ENCODE data around the gene PARP6. TPM values are rescaled to one million over a fixed set of nuclear protein-coding genes. Genes with fewer than 3 reads are reported as not detected.
A peak's percentile ranks its signal among the peaks of the same experiment; 100 is the strongest.

Gene PARP6
- total and polyA plus RNA-seq, 7 experiments from 2014 or later, result 19.7 to 129 (median 124) TPM

DNA sequence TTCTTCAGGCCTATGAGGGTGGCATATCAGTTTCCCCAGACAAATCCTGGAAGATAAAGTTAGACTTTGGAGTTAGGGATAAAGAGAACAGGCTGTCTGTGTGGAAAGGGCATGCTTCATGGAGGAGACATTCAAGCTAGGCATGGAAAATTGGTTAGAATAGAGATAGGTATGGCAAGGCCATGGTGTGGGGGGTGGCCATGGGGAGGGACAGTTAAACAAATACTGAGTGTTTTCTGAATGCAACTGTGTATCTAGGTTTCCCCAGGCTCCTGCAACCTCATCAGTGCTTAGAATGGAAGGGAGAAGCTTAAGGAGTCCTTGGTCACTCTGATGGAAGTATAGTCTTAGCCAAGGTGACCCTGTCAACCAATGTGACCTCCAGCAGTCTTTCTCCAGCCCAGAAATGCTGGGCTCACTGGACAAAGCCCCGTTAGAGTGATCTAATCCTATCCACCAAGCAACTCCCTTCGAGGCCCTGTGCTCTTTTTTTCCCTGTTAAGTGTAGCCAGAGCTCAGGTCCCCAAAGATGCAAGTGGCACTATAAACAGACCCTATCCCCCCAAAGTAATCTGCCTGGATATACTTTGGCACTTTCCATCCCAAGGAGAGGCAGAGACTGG, 35.9 kb downstream of the PARP6 start:
- no peaks in the 10 kb centered on the region for H3K9me3 Mint-ChIP-seq
- peaks cover 0 to 2% (median 0%) of the 10 kb centered on the region in 5 donors for H3K27me3 Mint-ChIP-seq
- peaks cover 0 to 11% (median 3%) of the 10 kb centered on the region in 5 donors for H3K36me3 Mint-ChIP-seq
- ChIA-PET CTCF (no interaction called here), POLR2A (no interaction called here)
- peak overlapping the region in 1 of 10 donors; percentile 78 for H3K4me3 Mint-ChIP-seq
- no peaks in the 10 kb centered on the region for H3K9me3 ChIP-seq (ENCODE audit: control insufficient read depth in 2 of 3, low read length in 3 of 3)
- no peak overlapping the region for H3K4me3 ChIP-seq (ENCODE audit: low read length)
- peaks cover 10 to 18% of the 10 kb centered on the region in 2 donors for H3K4me1 ChIP-seq (ENCODE audit: control insufficient read depth in 2 of 2, insufficient read depth in 2 of 2, low read length in 2 of 2)
- peak overlapping the region in 1 of 9 donors; percentile 90 for H3K27ac Mint-ChIP-seq
- no peaks in the 10 kb centered on the region for H3K27me3 ChIP-seq (ENCODE audit: control insufficient read depth in 2 of 2, insufficient read depth in 2 of 2, low read length in 2 of 2)
- ATAC-seq, result no peak
- no peak overlapping the region for H3K27ac ChIP-seq (ENCODE audit: low read depth, low read length)
- intact Hi-C loops (cut with micrococcal nuclease), result loop anchor here in 1 of 2 donors (10.0 kb wide), 1 partner anchor 448 kb away; the partner anchor contains the start of genes BBS4 and HIGD2B
- no peak for DNase-seq
- H3K4me1 Mint-ChIP-seq, result peaks cover 20 to 44% (median 32%) of the 10 kb centered on the region in 7 donors
- peaks cover 0 to 17% (median 0%) of the 10 kb centered on the region in 3 experiments for H3K36me3 ChIP-seq (ENCODE audit: control insufficient read depth in 2 of 3, insufficient read depth in 3 of 3, low read length in 3 of 3)

GRCh38 chr15:72235298-72235697, 37.1 kb downstream of the PARP6 start:
- Histone ChIP-seq H3K4me1 (ENCODE audit: control insufficient read depth in 2 of 2, insufficient read depth in 2 of 2, low read length in 2 of 2) (peaks cover 10 to 18% of the 10 kb centered on the region in 2 donors), H3K4me3 (ENCODE audit: low read length) (no peak overlapping the region), H3K36me3 (ENCODE audit: control insufficient read depth in 2 of 3, insufficient read depth in 3 of 3, low read length in 3 of 3) (peaks cover 0 to 12% (median 0%) of the 10 kb centered on the region in 3 experiments), H3K27ac (ENCODE audit: low read depth, low read length) (no peak overlapping the region), H3K9me3 (ENCODE audit: control insufficient read depth in 2 of 3, low read length in 3 of 3) (no peaks in the 10 kb centered on the region), H3K27me3 (ENCODE audit: control insufficient read depth in 2 of 2, insufficient read depth in 2 of 2, low read length in 2 of 2) (no peaks in the 10 kb centered on the region)
- ChIA-PET CTCF (no interaction called here), POLR2A (interaction anchor here (1.1 kb wide), 1 partner anchor 26 kb away, joined by 3 read pairs; no protein-coding TSS in a partner anchor)
- intact Hi-C loops (cut with micrococcal nuclease), result loop anchor here in 1 of 2 donors (10.0 kb wide), 1 partner anchor 450 kb away; the partner anchor contains the start of genes BBS4 and HIGD2B
- peaks cover 0 to 2% (median 0%) of the 10 kb centered on the region in 11 donors for H3K9me3 Mint-ChIP-seq
- ATAC-seq (no peak), DNase-seq (no peak)
- peaks cover 20 to 45% (median 33%) of the 10 kb centered on the region in 7 donors for H3K4me1 Mint-ChIP-seq
- peak overlapping the region in 1 of 10 donors; percentile 16 for H3K4me3 Mint-ChIP-seq
- peaks cover 0 to 6% (median 0%) of the 10 kb centered on the region in 5 donors for H3K36me3 Mint-ChIP-seq
- peaks cover 0 to 2% (median 0%) of the 10 kb centered on the region in 5 donors for H3K27me3 Mint-ChIP-seq
- no peak overlapping the region for H3K27ac Mint-ChIP-seq

DNA sequence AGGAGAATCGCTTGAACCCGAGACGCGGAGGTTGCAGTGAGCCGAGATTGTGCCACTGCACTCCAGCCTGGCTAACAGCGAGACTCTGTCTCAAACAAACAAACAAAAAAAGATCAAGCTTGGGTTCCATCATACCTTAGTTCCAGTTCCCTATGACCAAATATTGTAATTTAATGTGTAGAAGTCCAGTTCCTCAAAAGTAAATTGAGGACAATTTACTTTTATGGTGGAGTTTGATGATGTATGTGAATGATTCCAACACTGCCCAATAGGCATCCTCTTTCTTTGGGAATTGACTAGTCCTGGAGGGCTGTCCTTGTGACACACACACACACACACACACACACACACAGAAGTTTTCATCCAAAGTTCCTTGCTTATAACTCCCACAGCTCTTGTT, 38.6 kb downstream of the PARP6 start:
- peak overlapping the region in 1 of 10 donors; percentile 27 for H3K4me3 Mint-ChIP-seq
- intact Hi-C loops (cut with micrococcal nuclease), result loop anchor here in 1 of 2 donors (10.0 kb wide), 1 partner anchor 451 kb away; the partner anchor contains the start of genes BBS4 and HIGD2B

DNA sequence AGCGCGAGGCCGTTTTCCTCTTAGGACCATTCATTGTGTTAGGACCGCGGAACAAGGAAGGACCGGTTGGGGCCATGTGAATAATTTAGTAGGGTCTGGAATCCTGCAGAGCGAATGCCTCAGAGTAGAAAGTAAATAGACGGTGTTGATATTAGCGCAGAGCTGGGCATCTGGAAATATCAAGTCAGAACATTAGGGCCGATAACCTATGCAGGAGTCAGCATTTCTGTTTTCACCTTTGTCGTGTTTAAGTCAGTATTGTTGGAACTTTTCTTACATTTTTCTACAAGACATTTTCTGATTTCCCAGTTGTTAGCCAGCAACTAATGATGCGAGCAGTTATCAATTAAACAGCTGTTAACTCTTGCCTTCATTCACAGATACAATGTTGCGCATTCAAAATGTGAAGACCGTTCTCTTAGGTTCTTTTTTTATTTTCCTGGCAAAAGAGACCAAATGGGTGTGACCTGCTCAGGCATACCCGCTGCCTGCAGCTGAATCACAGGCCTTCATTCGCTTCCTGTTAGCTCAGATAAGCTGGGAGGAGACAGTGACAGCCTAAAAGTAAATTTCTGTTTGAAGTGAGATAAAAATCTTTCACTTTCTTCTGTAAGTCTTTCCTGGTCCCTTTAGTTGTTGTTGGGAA, 40.4 kb downstream of the PARP6 start:
- peak in 7 of 9 donors; percentile 59 to 85 (median 75) for DNase-seq
- no peaks in the 10 kb centered on the region for H3K27me3 ChIP-seq (ENCODE audit: control insufficient read depth in 2 of 2, insufficient read depth in 2 of 2, low read length in 2 of 2)
- peaks cover 0 to 26% (median 0%) of the 10 kb centered on the region in 5 donors for H3K36me3 Mint-ChIP-seq
- CTCF ChIA-PET, result interaction anchor here (0.6 to 2.7 kb wide), 5 partner anchors 11 to 350 kb away, joined by 3 to 9 read pairs (median 3); no protein-coding TSS in a partner anchor
- peaks cover 33 to 34% of the 10 kb centered on the region in 2 donors for H3K4me1 ChIP-seq (ENCODE audit: control insufficient read depth in 2 of 2, insufficient read depth in 2 of 2, low read length in 2 of 2)
- H3K27me3 Mint-ChIP-seq, result peaks cover 0 to 3% (median 0%) of the 10 kb centered on the region in 5 donors
- intact Hi-C loops (cut with micrococcal nuclease), result loop anchor here (1.0 to 10.0 kb wide), 6 partner anchors 40 to 453 kb away; partner anchors contain the start of genes MYO9A (in 2 of the 2), PARP6 (in 2 of the 2), SENP8 (in 2 of the 2) and ARIH1 (in 1 of the 2)
- peaks cover 0 to 2% (median 0%) of the 10 kb centered on the region in 11 donors for H3K9me3 Mint-ChIP-seq
- peak; percentile 49 for ATAC-seq
- H3K27ac ChIP-seq (ENCODE audit: low read depth, low read length), result peak overlapping the region; percentile 73
- peak overlapping the region; percentile 95 to 100 (median 99) for H3K4me3 Mint-ChIP-seq
- POLR2A ChIA-PET, result interaction anchor here (0.6 to 3.8 kb wide), 16 partner anchors 10 to 454 kb away, joined by 3 to 38 read pairs (median 4); partner anchors contain the start of genes BBS4, HEXA, HIGD2B and MYO9A
- H3K36me3 ChIP-seq (ENCODE audit: control insufficient read depth in 2 of 3, insufficient read depth in 3 of 3, low read length in 3 of 3), result peaks cover 0 to 7% (median 0%) of the 10 kb centered on the region in 3 experiments
- peak overlapping the region; percentile 73 for H3K4me3 ChIP-seq (ENCODE audit: low read length)
- H3K27ac Mint-ChIP-seq, result peak overlapping the region; percentile 89 to 98 (median 92)
- H3K4me1 Mint-ChIP-seq, result peaks cover 42 to 54% (median 50%) of the 10 kb centered on the region in 7 donors
- H3K9me3 ChIP-seq (ENCODE audit: control insufficient read depth in 2 of 3, low read length in 3 of 3), result no peaks in the 10 kb centered on the region

More for the DNA sequence above, 38.6 kb downstream of the PARP6 start:
- Mint-ChIP-seq H3K36me3 (peaks cover 0 to 11% (median 0%) of the 10 kb centered on the region in 5 donors), H3K27ac (peak overlapping the region in 5 of 9 donors; percentile 28 to 90 (median 76)), H3K27me3 (peaks cover 0 to 5% (median 0%) of the 10 kb centered on the region in 5 donors), H3K9me3 (peaks cover 0 to 2% (median 0%) of the 10 kb centered on the region in 11 donors), H3K4me1 (peaks cover 30 to 48% (median 41%) of the 10 kb centered on the region in 7 donors)
- ATAC-seq, result no peak
- Histone ChIP-seq H3K4me1 (ENCODE audit: control insufficient read depth in 2 of 2, insufficient read depth in 2 of 2, low read length in 2 of 2) (peaks cover 17 to 23% of the 10 kb centered on the region in 2 donors), H3K27ac (ENCODE audit: low read depth, low read length) (no peak overlapping the region), H3K9me3 (ENCODE audit: control insufficient read depth in 2 of 3, low read length in 3 of 3) (no peaks in the 10 kb centered on the region), H3K27me3 (ENCODE audit: control insufficient read depth in 2 of 2, insufficient read depth in 2 of 2, low read length in 2 of 2) (no peaks in the 10 kb centered on the region), H3K36me3 (ENCODE audit: control insufficient read depth in 2 of 3, insufficient read depth in 3 of 3, low read length in 3 of 3) (peaks cover 0 to 7% (median 0%) of the 10 kb centered on the region in 3 experiments), H3K4me3 (ENCODE audit: low read length) (no peak overlapping the region)
- CTCF ChIA-PET, result no interaction called here
- DNase-seq, result no peak
- POLR2A ChIA-PET, result interaction anchor here (1.0 kb wide), 1 partner anchor 27 kb away, joined by 3 read pairs; no protein-coding TSS in a partner anchor

DNA sequence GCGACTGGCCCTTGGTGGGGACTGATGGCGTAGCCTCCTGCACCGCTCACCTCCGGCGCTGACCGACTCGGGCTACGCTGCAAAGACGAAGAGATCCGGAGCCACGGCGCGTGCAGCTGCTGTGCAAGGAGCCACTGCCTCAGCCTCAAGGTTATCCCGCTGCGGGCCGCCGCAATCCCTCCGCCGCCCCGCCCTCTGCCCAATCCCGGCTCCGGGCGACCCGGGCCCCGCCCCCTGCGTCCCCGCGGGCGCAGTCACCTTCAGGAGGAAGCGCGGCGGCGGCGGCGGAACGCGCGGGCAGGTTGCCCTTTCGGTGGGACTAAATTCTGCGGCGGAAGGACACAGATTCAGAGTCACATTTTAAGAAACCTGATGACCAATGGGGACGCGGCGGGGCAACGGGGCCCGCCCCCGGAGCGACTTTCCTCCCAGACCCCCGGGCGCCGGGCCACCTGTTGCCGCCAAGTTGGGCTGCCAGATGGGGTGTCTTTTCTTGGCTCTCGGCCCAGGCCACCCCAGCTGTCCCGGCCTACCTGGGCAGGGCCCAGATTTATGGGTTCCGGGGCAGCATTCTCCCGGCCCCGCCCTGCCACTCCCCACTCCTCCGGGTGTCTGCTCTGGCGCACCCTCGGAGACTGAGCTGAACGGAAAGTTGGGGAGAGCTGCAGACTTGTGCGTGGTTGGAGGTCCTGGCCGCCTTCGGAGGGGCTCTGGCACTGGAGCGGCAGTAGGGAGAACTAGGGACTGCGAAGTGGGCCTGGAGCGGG, 41.1 kb downstream of the PARP6 start, which contains the start of gene PKM:
Gene PKM, minus strand, starts transcription at position 125 of the 767 bp plus-strand sequence. CDS start 12,093 bp downstream, outside the sequence.
- peaks cover 40 to 55% (median 50%) of the 10 kb centered on the region in 7 donors for H3K4me1 Mint-ChIP-seq
- H3K27me3 ChIP-seq (ENCODE audit: control insufficient read depth in 2 of 2, insufficient read depth in 2 of 2, low read length in 2 of 2), result no peaks in the 10 kb centered on the region
- POLR2A ChIA-PET, result interaction anchor here (0.6 to 3.8 kb wide), 17 partner anchors 8 to 455 kb away, joined by 3 to 38 read pairs (median 5); partner anchors contain the start of genes BBS4, HEXA, HIGD2B and MYO9A
- peaks cover 0 to 2% (median 0%) of the 10 kb centered on the region in 11 donors for H3K9me3 Mint-ChIP-seq
- H3K4me3 ChIP-seq (ENCODE audit: low read length), result peak within 1 kb of the TSS; percentile 73
- ATAC-seq (peak; percentile 65), DNase-seq (peak; percentile 82 to 99 (median 88))
- peaks cover 0 to 3% (median 0%) of the 10 kb centered on the region in 5 donors for H3K27me3 Mint-ChIP-seq
- peaks cover 0 to 30% (median 0%) of the 10 kb centered on the region in 5 donors for H3K36me3 Mint-ChIP-seq
- H3K4me1 ChIP-seq (ENCODE audit: control insufficient read depth in 2 of 2, insufficient read depth in 2 of 2, low read length in 2 of 2), result peaks cover 34 to 39% of the 10 kb centered on the region in 2 donors
- intact Hi-C loops (cut with micrococcal nuclease), result loop anchor here (1.0 to 10.0 kb wide), 6 partner anchors 41 to 454 kb away; partner anchors contain the start of genes MYO9A (in 2 of the 2), PARP6 (in 2 of the 2), SENP8 (in 2 of the 2) and ARIH1 (in 1 of the 2)
- H3K27ac ChIP-seq (ENCODE audit: low read depth, low read length), result peak within 1 kb of the TSS; percentile 73
- no peaks in the 10 kb centered on the region for H3K9me3 ChIP-seq (ENCODE audit: control insufficient read depth in 2 of 3, low read length in 3 of 3)
- peak within 1 kb of the TSS; percentile 95 to 100 (median 99) for H3K4me3 Mint-ChIP-seq
- H3K27ac Mint-ChIP-seq, result peak within 1 kb of the TSS; percentile 89 to 99 (median 95)
- CTCF ChIA-PET, result interaction anchor here (0.6 to 2.7 kb wide), 4 partner anchors 10 to 351 kb away, joined by 3 to 9 read pairs (median 3); no protein-coding TSS in a partner anchor
- H3K36me3 ChIP-seq (ENCODE audit: control insufficient read depth in 2 of 3, insufficient read depth in 3 of 3, low read length in 3 of 3), result peaks cover 0 to 7% (median 0%) of the 10 kb centered on the region in 3 experiments

Measured in naive thymus-derived CD4-positive, alpha-beta T cell (primary cell).